HG03159 (cell line): Measurements from ENCODE around the gene LRRC7.

Source experiments
- ATAC-seq: cut with Tn5 transposase; IDR thresholded peaks from one replicate; pipeline ENCODE4 v1.9.1; 2021; ENCODE audit warnings: mild to moderate bottlenecking, moderate library complexity; ENCODE audit not compliant: unreplicated experiment

Gene LRRC7

GRCh38 chr1:70146488-70146887, 578.8 kb downstream of the LRRC7 start:
- ATAC-seq = no peak

DNA sequence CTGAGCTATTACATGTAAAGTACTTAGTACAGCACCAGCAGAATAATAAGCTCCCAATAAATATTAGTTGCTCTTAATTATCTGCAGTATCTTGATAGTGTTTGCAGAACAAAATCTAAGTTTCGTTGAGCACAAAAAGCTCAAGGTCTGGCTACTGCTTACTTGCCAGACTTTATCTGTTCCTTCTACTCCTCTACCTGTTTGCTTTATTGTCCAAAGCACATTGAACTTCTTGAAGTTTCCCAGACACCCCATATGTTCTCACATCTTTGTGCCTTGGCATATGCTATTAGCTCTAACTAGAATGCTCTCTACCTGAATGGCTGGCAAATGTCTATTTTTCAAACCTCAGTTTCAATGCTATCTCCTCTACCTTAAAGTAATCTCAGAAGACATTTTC, 582.7 kb downstream of the LRRC7 start:
- ATAC-seq = no peak

DNA sequence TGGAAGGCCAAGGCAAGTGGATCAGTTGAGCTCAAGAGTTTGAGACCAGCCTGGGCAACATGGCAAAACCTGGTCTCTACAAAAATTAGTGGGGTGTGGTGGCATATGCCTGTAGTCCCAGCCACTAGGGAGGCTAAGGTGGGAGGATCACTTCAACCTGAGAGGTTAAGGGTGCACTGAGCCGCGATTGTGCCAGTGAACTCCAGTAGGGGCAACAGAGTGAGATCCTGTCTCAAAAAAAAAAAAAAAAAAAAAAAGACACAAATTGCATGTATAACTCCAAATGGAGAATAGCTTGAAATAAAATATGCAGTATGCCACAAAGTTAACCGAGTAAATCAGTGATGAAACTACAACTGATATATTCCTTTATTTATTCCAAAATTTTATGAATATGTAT, 586.0 kb downstream of the LRRC7 start:
- ATAC-seq = no peak

GRCh38 chr1:70156529-70157120, 588.9 kb downstream of the LRRC7 start:
- no peak for ATAC-seq

DNA sequence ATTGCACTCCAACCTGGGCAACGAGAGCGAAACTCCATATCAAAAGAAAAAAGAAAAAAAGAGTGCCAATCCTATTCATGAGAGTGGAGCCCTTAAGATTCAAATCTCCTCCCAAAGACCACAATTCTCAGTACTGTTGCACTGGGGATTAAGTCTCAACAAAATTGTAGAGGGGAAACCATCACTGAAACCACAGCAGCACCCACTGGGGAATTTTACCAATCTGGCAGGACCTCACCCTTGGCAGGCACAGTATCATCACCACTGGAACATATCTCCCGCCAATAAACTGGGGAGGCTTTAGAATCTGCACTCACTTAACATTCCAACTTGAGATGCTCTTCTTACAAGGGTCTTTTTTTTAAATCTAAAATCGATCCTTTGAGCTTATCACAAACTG, 596.6 kb downstream of the LRRC7 start:
- ATAC-seq = no peak

DNA sequence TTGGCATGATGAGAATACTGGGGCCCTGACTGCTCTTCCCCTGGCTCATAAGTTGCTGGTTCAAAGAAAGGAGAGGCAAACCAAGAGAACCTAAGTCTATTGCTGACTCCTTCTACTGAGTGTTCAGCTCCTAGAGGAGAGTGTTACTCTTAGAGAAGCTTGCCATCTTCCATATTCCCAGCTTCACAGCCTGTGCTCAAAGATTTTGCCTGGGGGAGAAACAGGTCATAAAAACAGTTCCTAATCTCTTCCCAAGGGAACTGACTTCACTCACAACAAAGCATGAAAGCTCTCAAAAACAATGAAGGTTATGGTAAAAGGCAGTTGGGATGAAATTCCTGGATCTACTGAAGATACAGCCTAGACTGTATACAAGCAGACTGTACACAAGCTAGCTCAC, 600.6 kb downstream of the LRRC7 start:
- no peak for ATAC-seq

- ATAC-seq = no peak
These were observed 601.5 kb downstream of the LRRC7 start for GRCh38 chr1:70169018-70169839.

DNA sequence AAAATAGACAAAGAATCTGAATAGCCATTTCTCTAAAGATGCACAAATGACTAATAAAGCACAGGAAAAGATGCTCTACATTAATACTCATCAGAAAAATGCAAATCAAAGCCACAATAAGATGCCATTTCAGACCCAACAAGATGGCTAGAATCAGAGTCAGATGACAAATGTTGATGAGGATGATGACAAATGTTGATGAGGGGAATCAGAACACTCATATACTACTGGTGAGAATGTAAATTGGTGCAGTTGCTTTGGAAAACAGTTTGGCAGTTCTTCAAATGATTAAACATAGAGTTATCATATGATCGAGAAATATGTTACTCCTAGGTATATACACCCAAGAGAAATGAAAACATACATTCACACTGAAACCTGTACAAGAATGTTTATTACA, 603.8 kb downstream of the LRRC7 start:
- ATAC-seq = no peak
